ENCODE results near the gene SMIM7.

The SMIM7 gene

DNA sequence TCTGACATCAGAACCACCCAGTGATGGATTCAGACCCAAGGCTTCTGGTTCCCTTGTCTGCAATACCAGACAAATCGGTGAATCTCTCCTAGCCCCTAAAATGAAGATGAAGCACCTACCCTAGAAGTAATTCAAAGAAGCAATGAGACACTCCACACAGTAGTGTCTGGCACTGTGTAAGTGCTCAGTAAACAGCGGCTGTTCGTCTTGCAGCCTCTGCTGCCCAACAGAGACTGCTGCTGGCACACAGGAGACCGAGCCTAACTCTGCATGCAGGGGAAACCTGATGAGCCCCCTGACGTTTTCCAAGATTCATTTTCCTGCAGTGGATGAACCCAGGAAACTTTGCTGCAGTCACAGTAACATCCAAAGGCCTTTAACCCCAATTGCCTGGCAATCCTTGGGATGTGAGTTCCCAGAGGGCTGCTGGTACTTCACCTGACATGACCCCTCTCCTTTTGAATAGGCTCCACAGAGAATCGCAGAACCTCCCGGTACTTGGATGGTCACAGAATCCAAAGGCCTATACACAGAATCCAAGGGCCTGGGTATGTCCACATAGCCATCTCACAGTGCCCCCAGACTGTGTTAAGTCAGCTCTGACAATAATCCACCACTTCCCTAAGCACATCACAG, 38.7 kb downstream of the SMIM7 start:
- Histone ChIP-seq H3K36me3 (ENCODE audit: insufficient read depth, low read length) (peaks cover 18% of the 10 kb centered on the region; the same call in 1 of the 2 replicates), H3K27ac (no peak overlapping the region)

DNA sequence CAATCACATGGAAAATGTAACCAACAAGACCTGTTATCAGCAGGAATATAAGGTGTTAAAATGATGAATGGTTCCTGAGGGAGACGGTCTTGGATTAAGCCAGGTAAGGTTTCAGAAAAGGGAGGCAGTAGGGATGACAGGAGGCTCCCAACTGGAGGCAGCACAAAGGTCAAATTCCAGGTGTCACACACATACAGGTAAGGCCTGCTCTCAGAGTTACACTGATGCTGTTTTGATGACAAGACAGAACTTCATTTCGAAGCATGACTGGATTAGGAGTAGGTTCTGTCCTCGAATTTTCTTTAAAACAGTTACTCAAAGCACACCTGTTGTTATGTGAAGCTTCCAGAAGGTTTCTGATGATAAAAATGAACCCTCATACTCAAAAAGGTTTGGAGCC, 39.4 kb downstream of the SMIM7 start:
- Histone ChIP-seq H3K9me3 (ENCODE audit: low read depth, low read length) (no peaks in the 10 kb centered on the region), H3K9ac (ENCODE audit: insufficient read length) (no peak overlapping the region), H3K4me3 (no peak overlapping the region), H3K36me3 (ENCODE audit: insufficient read depth, low read length) (peaks cover 15% of the 10 kb centered on the region; the same call in 1 of the 2 replicates), H3K27ac (no peak overlapping the region)
- no peak for DNase-seq (ENCODE audit: low read depth, low spot score)
- TF ChIP-seq FOXP2 (optimal IDR thresholded peaks at IDR 0.05; ENCODE audit: control extremely low read depth, extremely low read length, insufficient read depth) (no peak), POLR2AphosphoS5 (IDR thresholded peaks at IDR 0.05; ENCODE audit: borderline replicate concordance, low read depth, low read length) (no peak)

More for the DNA sequence above, 38.7 kb downstream of the SMIM7 start:
- no peak overlapping the region for H3K9ac ChIP-seq (ENCODE audit: insufficient read length)
- no peak for TF ChIP-seq POLR2AphosphoS5 (IDR thresholded peaks at IDR 0.05; ENCODE audit: borderline replicate concordance, low read depth, low read length)
- TF ChIP-seq FOXP2 (optimal IDR thresholded peaks at IDR 0.05; ENCODE audit: control extremely low read depth, extremely low read length, insufficient read depth), result no peak
- TF ChIP-seq EZH2 (IDR thresholded peaks at IDR 0.05), result no peak
- DNase-seq (ENCODE audit: low read depth, low spot score), result no peak
- H3K4me3 ChIP-seq, result no peak overlapping the region
- no peaks in the 10 kb centered on the region for H3K9me3 ChIP-seq (ENCODE audit: low read depth, low read length)

DNA sequence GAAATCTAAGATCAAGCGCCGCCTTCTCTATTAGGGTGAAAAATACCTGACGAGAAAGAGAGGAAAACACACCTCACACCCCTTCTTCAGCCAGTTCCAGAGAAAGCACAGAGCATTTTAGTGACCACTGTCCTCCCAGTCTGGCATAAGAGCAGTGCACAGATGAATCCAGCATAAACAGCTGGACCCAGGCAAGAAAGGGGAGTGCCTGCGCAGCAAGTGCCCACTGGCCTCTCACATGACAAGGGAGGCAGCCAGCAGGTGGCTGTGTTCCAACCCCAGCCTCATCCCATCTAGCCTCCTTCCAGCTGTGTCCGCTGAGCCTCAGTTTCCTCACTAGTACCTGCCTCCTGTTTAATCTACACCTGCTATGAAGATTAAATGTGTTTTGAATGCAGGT, 39.9 kb downstream of the SMIM7 start:
- H3K9ac ChIP-seq (ENCODE audit: insufficient read length), result no peak overlapping the region

DNA sequence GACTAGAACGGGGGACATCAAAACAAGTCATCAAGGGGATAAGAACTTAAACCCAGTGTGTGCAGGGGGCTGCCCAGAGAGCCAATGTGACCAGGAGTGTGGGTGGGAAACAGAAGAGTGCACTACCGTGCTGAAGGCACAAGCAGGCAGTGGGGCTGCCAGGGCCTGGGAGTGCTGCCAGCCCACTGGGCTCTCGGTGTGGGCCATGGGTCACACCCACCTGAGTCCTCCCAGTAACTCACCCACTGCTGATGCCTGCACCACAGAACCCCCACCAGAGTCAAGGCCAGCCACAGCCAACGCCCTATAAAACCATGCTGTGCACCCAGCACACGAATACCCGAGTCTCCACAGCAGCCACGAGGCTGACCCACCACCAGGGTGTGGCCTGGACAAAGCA, 40.5 kb downstream of the SMIM7 start:
- no peak for TF ChIP-seq POLR2AphosphoS5 (IDR thresholded peaks at IDR 0.05; ENCODE audit: borderline replicate concordance, low read depth, low read length)
- no peak for TF ChIP-seq FOXP2 (optimal IDR thresholded peaks at IDR 0.05; ENCODE audit: control extremely low read depth, extremely low read length, insufficient read depth)
- no peak for TF ChIP-seq EZH2 (IDR thresholded peaks at IDR 0.05)
- Histone ChIP-seq H3K4me3 (no peak overlapping the region), H3K9ac (ENCODE audit: insufficient read length) (no peak overlapping the region), H3K9me3 (ENCODE audit: low read depth, low read length) (no peaks in the 10 kb centered on the region), H3K36me3 (ENCODE audit: insufficient read depth, low read length) (peaks cover 8% of the 10 kb centered on the region; the same call in 1 of the 2 replicates), H3K27ac (no peak overlapping the region)
- DNase-seq (ENCODE audit: low read depth, low spot score), result no peak

More for the DNA sequence above, 39.9 kb downstream of the SMIM7 start:
- H3K4me3 ChIP-seq, result no peak overlapping the region
- DNase-seq (ENCODE audit: low read depth, low spot score), result no peak
- TF ChIP-seq FOXP2 (optimal IDR thresholded peaks at IDR 0.05; ENCODE audit: control extremely low read depth, extremely low read length, insufficient read depth), result no peak
- TF ChIP-seq POLR2AphosphoS5 (IDR thresholded peaks at IDR 0.05; ENCODE audit: borderline replicate concordance, low read depth, low read length), result no peak
- no peak for TF ChIP-seq EZH2 (IDR thresholded peaks at IDR 0.05)
- H3K9me3 ChIP-seq (ENCODE audit: low read depth, low read length), result no peaks in the 10 kb centered on the region
- peaks cover 13% of the 10 kb centered on the region; the same call in 1 of the 2 replicates for H3K36me3 ChIP-seq (ENCODE audit: insufficient read depth, low read length)
- no peak overlapping the region for H3K27ac ChIP-seq

DNA sequence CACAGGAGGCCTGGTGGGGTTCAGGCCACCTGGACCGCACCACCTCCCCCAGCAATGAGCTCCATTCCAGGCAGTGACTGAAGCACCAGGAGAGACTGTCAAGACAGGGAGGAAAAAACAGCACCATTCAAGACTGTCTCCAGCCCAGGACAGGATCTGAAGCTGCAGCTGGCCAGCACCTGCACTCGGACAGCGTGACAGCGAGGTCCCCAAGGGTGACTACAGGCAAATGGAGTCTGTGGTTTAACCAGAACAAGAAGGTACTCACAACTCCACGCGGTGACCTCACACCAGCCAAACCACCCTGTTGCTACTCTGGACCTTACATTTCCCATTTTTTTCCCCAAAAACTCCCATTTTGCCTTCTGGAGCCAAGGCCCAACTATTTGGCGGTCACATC, 41.7 kb downstream of the SMIM7 start:
- Histone ChIP-seq H3K36me3 (ENCODE audit: insufficient read depth, low read length) (no peaks in the 10 kb centered on the region), H3K27ac (no peak overlapping the region), H3K9ac (ENCODE audit: insufficient read length) (no peak overlapping the region), H3K9me3 (ENCODE audit: low read depth, low read length) (no peaks in the 10 kb centered on the region), H3K4me3 (no peak overlapping the region)
- TF ChIP-seq POLR2AphosphoS5 (IDR thresholded peaks at IDR 0.05; ENCODE audit: borderline replicate concordance, low read depth, low read length), result no peak
- no peak for TF ChIP-seq FOXP2 (optimal IDR thresholded peaks at IDR 0.05; ENCODE audit: control extremely low read depth, extremely low read length, insufficient read depth)
- TF ChIP-seq EZH2 (IDR thresholded peaks at IDR 0.05), result no peak
- DNase-seq (ENCODE audit: low read depth, low spot score), result no peak

DNA sequence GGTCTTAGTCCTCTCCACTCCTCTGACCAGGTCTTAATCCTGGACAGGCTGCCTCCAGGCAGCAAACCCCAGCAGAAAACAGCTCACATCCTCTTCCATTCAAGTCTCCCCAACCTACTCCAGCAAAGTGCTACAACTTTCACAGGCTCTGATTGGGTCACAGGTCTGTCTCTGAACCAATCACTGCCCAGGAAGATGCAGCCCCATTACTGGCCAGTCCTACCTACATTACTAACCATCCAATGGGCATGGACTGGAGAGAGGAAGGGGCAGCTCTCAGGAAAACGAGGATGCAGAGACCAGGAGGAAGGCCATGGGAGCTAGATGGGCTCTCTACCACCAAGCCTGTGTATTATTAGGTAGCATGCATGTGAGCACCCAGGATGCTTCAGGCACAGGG, 44.1 kb downstream of the SMIM7 start:
- Histone ChIP-seq H3K9ac (ENCODE audit: insufficient read length) (no peak overlapping the region), H3K36me3 (ENCODE audit: insufficient read depth, low read length) (no peaks in the 10 kb centered on the region), H3K4me3 (no peak overlapping the region), H3K9me3 (ENCODE audit: low read depth, low read length) (no peaks in the 10 kb centered on the region), H3K27ac (no peak overlapping the region)
- DNase-seq (ENCODE audit: low read depth, low spot score), result no peak
- no peak for TF ChIP-seq POLR2AphosphoS5 (IDR thresholded peaks at IDR 0.05; ENCODE audit: borderline replicate concordance, low read depth, low read length)
- no peak for TF ChIP-seq EZH2 (IDR thresholded peaks at IDR 0.05)

DNA sequence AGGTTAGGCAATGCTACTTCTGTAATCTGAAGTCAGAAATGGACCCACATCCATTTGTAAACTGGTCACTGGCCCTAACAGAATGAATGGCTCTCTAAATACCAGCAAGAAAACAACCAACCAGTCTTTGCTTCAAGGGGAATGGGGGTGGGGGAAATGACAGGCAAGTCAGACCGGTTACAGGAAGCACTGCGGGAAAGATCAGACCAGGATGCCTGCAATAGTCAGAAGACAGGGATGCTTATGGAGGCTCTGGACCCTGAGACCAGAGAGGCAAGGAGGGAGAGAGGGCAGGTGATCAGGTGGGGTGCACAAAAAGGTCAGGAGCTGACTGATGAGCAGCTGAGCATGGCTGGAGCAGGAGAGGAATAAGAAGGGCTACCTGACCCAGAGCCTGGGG, 45.0 kb downstream of the SMIM7 start:
- H3K4me3 ChIP-seq, result no peak overlapping the region
- no peak overlapping the region for H3K9ac ChIP-seq (ENCODE audit: insufficient read length)
- no peak for DNase-seq (ENCODE audit: low read depth, low spot score)
- H3K9me3 ChIP-seq (ENCODE audit: low read depth, low read length), result no peaks in the 10 kb centered on the region
- TF ChIP-seq POLR2AphosphoS5 (IDR thresholded peaks at IDR 0.05; ENCODE audit: borderline replicate concordance, low read depth, low read length), result no peak
- no peak for TF ChIP-seq EZH2 (IDR thresholded peaks at IDR 0.05)
- TF ChIP-seq FOXP2 (optimal IDR thresholded peaks at IDR 0.05; ENCODE audit: control extremely low read depth, extremely low read length, insufficient read depth), result no peak
- H3K27ac ChIP-seq, result no peak overlapping the region
- H3K36me3 ChIP-seq (ENCODE audit: insufficient read depth, low read length), result no peaks in the 10 kb centered on the region

DNA sequence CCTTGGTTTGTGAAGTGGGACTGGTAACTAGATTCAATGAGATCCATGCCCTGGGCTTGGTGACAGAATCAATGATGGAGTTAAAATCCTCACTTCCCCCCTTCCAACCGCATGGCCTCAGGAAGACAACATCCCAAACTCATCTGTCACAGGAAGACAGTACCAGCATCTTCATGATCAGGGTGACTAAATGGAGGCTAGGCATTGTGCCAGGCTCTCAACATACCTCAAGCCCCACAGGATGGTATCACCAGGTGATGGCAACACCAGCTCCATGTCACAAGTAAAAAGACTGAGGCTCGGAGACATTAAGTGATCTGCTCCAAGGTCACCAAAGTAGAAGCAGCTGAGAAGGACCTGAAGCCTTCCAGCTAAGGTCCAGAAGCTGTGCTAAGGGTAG, 46.1 kb downstream of the SMIM7 start:
- H3K36me3 ChIP-seq (ENCODE audit: insufficient read depth, low read length), result no peaks in the 10 kb centered on the region

DNA sequence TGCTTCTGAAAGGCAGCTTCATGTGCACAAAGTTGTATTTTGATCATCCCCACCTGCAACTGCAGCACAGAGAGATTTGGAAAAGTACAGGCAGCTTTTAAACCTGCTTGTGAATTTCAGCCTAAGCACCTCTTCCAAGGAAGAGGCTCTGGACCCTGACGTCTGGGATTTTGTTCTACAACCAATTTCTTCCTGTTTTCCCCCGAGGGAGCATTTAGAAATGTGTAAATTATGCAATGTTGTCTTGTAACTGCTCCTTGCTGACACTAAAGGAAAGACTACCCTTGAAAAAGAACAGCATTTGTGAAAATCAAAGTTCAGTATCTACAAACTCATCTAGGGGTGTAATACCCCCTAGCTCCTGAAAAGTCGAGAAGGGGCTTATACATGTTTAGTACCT, 47.3 kb downstream of the SMIM7 start:
- H3K36me3 ChIP-seq (ENCODE audit: insufficient read depth, low read length), result no peaks in the 10 kb centered on the region
- no peaks in the 10 kb centered on the region for H3K9me3 ChIP-seq (ENCODE audit: low read depth, low read length)
- no peak for DNase-seq (ENCODE audit: low read depth, low spot score)
- H3K9ac ChIP-seq (ENCODE audit: insufficient read length), result no peak overlapping the region
- peak overlapping the region; percentile 48 for H3K27ac ChIP-seq
- peak; percentile 73 for TF ChIP-seq FOXP2 (optimal IDR thresholded peaks at IDR 0.05; ENCODE audit: control extremely low read depth, extremely low read length, insufficient read depth)
- TF ChIP-seq POLR2AphosphoS5 (IDR thresholded peaks at IDR 0.05; ENCODE audit: borderline replicate concordance, low read depth, low read length), result no peak
- H3K4me3 ChIP-seq, result peak overlapping the region; percentile 53

More for the DNA sequence above, 46.1 kb downstream of the SMIM7 start:
- TF ChIP-seq POLR2AphosphoS5 (IDR thresholded peaks at IDR 0.05; ENCODE audit: borderline replicate concordance, low read depth, low read length) (no peak), FOXP2 (optimal IDR thresholded peaks at IDR 0.05; ENCODE audit: control extremely low read depth, extremely low read length, insufficient read depth) (no peak), EZH2 (IDR thresholded peaks at IDR 0.05) (no peak)
- H3K27ac ChIP-seq, result no peak overlapping the region
- no peak for DNase-seq (ENCODE audit: low read depth, low spot score)
- H3K9ac ChIP-seq (ENCODE audit: insufficient read length), result no peak overlapping the region
- no peaks in the 10 kb centered on the region for H3K9me3 ChIP-seq (ENCODE audit: low read depth, low read length)
- H3K4me3 ChIP-seq, result no peak overlapping the region

Measured in SK-N-MC (cell line).